Measurements from ENCODE around the gene KRTAP10-12.

KRTAP10-12 gene

DNA sequence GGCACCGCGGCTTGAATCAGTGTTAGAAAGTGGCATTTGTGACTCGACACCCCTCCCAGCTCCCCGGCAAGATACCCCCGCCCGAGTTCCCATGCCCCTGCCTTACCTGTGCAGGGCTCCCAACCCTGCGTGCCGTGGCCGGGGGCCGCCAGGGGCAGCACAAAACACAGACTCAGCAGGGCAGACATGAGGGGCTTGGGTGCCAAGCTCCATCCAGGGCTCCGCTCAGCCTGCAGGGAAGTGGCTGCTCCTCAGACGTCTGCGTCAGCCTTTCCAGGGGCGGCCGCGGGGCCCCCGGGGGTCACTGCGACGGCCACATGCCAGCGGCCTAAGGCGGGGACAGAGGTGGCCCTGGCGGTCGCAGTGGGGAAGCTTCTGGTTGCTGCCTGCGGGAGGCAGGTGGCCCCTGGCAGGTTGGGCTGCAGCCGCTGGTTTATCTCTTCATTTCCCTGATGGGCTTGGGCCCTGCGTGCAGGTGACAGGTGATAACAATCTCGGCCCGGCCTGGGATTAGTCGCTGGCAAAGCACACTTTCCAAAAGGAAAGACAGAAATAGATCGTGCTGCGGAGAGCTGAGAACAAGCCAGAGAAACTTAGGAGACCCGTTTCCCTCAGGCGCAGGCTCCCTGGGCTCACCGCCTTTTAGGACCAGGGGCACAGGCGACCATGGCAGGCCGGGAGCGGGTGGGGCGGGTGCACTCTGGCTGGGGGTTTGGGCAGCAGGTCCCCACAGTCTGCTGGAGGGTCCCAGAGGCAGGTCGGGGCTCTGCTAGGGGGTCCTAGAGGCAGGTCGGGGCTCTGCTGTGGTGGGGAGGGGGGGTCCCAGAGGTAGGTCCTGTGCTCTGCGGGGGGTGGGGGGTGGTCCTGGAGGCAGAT, 14.6 kb downstream of the KRTAP10-12 start, which contains the start of gene TSPEAR:
TSPEAR (minus strand) TSS at position 246 of the 876 bp plus-strand sequence; CDS start at position 188, 58 bp downstream.
- DNase-seq (ENCODE audit: low spot score) (no peak), FAIRE-seq (no peak)

DNA sequence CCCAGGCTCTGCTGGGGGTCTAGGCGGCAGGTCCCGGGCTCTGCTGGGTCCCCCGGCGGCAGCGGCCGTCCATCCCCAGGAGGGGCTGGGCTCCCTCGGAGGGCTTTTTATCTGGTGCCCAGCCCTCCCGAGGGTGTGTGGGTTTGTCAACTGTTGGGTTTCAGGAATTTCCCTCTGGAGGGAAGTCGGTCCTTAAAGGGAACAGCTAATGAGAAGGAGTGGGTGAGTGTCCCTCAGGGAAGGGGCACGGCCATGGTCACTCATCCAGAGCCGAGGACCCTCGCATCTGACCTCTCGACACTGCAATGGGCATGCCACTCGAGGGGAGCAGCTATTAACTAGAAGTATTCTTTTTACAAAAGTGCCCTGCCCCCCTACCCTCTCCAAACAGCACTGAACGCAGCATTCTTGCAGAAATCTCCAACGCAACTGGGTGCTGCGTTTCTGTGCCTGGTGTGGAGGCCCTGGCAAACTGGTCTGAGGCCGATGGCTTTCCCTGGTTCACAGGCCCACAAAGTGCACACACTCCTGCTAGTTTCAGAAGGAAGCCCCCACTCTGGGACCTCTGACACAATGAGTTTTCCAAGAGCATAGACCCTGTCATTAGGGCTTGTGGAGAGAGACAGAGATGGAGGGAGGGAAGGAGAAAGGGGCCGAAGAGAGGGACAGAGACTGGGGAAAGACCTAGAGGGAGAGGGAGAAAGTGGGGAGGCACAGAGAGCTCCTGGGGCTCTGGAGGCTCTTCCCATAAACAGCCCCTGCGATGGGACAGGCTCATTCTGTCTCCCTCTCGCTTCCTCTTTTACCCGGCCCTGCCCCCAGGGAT, 15.4 kb downstream of the KRTAP10-12 start:
- no peak for DNase-seq (ENCODE audit: low spot score)
- FAIRE-seq, result no peak

DNA sequence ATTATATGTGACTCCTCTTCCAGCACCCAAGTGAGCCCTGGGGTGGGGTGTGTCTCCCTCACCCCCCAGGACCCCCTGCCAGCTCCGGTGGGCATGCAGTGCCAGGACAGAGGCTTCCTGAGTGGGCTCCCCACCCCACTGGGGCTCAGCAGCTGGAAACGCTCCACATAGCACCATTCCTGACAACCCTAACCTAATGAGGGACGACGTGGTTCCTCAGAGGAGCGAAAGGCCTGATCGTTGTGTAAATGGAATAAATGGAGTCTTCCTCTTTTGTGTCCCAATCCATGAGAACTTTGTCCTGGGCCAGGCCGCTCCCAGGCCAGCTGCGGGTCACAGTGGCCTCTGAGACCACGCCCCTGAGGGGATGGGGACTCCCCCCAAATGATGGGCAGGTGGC, 16.2 kb downstream of the KRTAP10-12 start:
- FAIRE-seq (no peak), DNase-seq (ENCODE audit: low spot score) (no peak)

DNA sequence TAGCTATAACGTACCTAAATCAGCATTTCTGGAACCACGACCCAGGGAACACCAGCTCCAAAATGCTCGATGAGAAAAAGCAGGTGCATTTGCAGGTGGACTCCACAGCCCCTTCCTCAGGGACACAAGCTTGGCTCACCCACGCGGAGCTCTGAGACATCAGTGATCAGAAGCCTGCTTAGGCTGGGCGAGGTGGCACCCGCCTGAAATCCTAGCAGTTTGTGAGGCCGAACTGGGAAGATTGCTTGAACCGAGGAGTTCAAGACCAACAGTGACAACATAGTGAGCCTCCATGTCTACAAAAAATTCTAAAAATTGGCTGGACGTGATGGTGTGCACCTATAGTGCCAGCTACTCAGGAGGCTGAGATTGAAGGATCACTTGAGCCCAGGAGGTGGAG, 16.9 kb downstream of the KRTAP10-12 start:
- no peak for DNase-seq (ENCODE audit: low spot score)
- FAIRE-seq, result no peak

DNA sequence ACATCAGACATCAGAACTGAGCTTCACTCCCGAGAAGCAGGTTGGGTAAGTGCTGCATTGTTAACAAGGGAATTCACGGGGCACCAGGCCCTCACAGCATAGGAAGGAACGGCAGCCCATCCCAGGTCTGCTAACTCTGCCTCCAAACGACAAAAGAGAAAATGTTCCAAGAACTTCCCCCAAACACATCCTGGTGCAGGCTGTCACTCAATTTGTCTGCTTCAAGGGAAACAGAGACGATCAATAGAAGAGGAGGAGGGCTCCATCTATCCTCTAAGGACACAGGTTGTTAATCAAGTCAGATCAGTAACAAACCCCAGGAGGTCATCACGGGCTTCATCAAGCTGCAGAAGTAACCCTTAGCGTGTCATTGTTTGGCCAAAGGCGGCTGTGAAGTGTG, 17.9 kb downstream of the KRTAP10-12 start:
- FAIRE-seq, result no peak
- DNase-seq (ENCODE audit: low spot score), result no peak

DNA sequence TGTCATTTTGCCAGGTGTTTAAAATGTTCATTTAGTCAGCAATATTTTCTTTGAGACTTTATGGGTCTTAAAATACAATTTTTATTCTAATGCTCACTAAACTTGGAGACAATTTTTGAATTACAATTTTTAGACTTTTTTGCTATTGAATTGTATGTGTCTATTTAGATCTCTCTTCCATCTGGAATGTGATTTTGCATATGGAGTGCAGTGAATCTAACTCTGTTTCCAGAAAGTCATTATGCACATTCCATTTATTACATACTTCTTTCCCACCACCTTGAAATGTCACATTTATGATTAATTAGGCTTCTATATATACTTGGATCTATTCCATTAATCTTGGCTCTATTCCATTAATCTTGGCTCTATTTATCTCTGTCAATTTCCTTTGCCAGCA, 20.0 kb downstream of the KRTAP10-12 start:
- no peak for FAIRE-seq

DNA sequence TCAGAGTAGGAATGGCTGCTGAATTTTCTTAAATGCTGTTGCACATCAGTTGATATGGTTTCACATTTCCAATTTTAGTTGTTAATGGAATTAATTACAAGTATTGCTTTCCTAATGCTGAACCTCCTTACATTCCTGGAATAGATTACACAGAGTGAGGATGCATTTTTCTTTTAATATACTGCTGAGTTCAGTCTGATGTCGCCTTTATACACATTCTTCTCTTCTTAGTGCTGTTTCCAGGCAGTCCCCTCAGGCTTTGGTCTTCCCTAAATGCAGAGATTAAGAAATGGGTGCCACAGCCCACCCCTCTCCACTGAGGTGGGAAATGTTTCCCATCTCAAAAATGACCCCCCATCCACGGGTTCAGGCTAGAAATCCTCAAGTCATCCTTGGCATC, 21.1 kb downstream of the KRTAP10-12 start:
- DNase-seq (ENCODE audit: low spot score) (no peak), FAIRE-seq (no peak)

More for the DNA sequence above, 20.0 kb downstream of the KRTAP10-12 start:
- DNase-seq (ENCODE audit: low spot score), result no peak

DNA sequence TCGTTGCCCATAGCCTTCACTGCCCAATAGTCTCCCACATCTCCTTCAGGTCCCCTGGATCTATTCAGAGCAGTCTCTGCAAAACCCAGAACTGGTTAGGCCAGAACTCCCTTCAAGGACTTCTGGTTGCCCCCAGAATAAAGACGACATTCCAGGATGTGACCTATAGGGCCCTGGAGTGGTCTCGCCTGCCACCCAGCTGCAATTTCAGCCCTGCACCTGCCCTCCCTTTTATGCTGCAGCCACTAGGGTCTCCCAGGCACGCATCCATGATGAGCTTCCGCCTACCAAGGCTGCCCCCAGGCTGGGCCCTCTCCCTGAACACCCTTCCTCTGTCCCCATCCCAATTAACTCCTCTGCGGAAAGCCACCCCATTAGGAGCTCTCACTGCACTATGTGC, 21.6 kb downstream of the KRTAP10-12 start:
- DNase-seq (ENCODE audit: low spot score) (no peak), FAIRE-seq (no peak)

DNA sequence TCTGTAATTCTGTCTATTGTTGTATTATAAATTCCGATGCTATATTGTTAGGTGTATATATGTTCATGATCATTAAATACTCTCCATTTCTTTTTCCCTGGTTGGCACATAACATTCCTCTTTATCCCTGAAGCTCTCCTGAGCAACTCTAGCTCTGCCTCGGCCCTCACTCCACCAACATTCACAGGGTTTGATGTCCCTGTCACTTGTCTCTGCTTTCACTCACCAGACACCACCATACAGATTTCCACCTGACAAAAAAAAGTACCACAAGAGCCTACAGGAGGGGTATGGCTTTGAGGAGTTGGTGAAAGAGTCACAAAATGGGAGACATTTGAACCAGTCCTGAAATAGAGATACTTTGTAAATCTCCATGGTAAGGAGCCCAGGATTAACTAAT, 23.2 kb downstream of the KRTAP10-12 start:
- DNase-seq (ENCODE audit: low spot score) (no peak), FAIRE-seq (no peak)

DNA sequence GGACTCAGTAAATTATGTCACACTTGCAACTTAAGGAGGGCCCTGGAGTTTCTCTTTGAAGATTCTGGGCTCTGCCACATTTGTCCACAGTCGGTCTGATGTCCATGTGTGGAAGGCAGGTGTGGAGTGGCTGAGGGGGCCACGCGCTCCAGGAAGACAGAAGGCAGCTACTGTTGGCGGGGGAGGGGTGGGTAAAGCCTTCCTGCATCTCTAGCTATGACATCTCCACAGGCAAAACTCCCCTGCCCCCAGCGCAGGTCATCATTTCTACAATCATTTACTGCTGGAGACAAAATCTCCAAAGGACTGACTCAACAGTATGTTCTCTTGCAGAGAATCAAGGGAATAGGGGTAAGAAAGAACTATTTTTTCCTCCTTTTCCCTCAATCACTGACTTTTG, 25.8 kb downstream of the KRTAP10-12 start:
- no peak for DNase-seq (ENCODE audit: low spot score)
- no peak for FAIRE-seq

DNA sequence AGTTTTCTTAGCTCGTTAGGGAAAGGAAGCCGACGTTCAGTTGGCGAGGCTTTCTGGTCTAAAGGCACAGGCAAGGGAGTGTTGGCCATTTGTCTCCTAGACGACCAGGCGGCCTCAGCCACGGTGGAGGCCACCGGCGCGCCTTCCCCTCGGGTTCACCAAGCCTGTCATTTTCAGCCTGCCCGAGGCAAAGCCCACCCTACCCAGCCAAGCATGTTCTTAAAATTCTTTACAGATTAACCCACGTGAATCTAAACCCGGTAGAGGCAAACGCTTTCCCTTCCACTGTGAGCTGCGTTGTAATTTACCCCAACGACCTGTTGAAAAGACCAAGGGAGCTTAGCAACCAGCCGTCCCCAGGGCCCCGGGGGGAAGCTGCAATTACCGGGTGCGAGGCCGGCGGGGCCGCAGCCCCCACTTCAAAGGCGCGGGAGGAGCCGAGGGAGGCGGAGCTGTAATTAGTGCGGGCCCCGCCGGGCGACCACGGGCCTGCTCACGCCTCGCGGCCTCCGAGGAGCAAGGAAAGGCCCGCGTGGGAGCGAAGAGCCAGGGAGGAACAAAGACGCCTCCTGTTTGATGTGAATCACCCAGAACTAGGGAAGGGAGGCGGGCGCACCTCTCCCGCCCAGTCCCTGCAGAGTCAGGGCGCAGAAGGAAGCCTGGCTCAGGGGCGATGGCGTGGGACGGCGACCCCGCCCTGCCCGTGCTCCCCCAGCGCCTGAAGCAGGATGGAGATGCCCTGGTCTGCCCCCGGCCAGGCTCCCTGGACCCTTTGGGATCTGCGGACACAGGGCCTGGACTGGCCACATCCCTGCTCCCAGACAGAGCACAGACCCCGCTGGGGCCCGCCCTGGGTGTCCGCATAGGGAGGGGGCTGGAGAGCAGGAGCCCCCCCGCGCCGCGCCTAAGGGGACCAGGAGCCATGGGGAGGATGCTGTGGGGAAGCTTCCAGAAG, 26.5 kb downstream of the KRTAP10-12 start:
- no peak for FAIRE-seq

DNA sequence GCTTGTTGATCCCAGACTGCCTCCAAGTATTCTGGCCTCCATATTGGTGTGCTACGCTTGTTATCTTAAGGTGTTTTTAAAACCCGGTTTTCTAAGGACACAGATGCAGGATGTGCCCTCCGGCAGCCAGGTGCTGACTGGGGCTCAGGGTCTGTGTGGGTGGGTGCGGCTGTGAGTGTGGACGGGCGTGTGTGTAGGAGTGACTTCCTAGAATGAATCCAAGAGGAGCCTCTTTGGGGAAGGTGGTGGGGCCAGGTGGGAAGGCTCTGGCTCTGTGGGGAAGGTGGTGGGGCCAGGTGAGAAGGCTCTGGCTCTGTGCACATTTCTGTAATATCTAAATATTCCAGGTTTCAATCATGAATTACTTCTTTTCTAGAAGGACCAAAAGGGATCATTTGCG, 27.2 kb downstream of the KRTAP10-12 start:
- FAIRE-seq, result no peak

More for the DNA sequence above, 26.5 kb downstream of the KRTAP10-12 start:
- DNase-seq (ENCODE audit: low spot score), result no peak

DNA sequence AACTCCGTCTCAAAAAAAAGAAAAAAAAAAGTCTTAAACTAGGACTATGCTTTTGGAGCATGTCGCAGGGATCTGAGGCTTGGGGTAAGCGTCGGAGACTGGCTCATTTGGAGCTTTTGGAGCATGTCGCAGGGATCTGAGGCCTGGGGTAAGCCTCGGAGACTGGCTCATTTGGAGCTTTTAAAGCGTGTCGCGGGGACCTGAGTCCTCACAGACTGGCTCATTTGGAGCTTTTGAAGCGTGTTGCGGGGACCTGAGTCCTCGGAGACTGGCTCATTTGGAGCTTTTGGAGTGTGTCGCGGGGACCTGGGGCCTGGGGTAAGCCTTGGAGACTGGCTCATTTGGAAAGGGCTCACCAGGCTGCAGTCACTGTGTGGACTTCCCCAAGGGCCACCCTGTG, 28.0 kb downstream of the KRTAP10-12 start:
- FAIRE-seq (no peak), DNase-seq (ENCODE audit: low spot score) (no peak)

More for the DNA sequence above, 27.2 kb downstream of the KRTAP10-12 start:
- DNase-seq (ENCODE audit: low spot score), result no peak

DNA sequence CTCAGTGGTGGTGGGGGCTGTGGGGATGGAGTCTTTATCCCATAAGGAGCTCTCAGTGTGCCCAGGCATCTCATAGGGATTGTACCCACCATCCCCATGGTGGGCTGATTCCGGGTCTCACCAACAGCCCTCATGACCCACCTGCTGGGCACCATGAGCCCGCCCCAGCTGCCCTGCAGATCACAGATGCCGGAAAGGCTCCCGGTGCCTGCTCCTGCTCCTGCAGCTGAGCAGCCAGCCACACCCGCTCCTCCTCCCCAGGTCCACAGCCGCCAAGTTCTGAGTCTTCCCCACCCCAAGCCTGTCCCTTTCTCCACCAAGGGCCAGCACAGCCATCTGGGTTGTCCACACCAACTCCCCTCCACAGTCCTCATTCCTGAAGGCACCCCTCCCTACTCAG, 29.9 kb downstream of the KRTAP10-12 start:
- DNase-seq (ENCODE audit: low spot score) (no peak), FAIRE-seq (no peak)

DNA sequence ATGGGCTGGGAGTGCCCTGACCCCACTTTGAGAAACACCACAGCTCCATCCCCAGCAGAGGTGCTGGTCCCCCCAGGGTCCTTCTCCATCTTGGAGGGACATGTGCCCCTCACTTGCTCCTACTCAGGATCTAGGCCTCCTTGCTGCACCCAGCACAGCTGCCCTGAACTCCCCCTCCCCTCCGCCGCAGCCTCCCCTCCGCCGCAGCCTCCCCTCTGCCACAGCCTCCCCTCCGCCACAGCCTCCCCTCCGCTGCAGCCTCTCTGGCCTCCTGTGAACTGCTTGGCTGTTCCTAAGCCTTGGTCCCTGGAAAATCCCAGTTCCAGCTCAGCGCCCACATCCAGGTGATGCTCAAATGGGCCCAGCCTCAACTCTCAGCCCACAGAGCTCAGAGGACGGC, 30.3 kb downstream of the KRTAP10-12 start:
- DNase-seq (ENCODE audit: low spot score) (no peak), FAIRE-seq (no peak)

DNA sequence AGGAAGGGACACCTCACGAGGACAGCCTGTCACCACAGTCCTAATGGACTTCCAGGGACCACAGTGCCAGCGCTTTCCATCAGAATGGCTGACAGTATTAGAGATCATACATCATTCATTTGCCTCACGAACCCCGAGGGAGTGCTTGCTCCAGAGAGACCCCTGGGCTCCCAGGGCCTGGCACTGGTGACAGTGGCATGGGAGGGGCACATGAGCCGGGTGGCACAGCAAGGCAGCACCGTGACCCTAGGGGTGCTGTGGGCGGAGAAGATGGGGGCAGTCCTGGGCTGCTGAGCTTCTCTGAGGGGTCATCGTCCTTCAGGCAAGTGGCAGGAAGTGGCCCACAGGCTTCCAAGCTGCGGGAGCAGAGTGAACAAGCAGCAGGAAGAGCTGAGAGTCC, 30.8 kb downstream of the KRTAP10-12 start:
- no peak for FAIRE-seq
- no peak for DNase-seq (ENCODE audit: low spot score)

DNA sequence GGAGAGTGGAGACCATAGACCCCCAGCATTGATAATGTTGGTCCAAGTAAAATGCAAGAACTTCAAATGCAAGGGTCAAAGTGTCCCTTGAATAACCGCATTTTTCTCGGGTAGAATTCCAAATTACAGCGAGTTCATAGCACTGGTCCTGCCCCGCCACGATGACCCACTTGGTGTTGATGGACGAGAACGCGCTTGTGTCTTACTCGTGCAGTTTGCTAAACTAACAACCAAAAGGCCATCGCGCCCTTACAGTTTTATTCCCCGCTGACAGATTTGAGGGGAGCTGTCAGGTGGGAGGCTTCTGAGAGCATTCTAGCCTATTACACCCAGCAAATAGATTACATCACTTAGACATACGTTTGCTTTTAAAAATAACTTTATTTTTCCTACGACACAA, 31.7 kb downstream of the KRTAP10-12 start:
- FAIRE-seq (no peak), DNase-seq (ENCODE audit: low spot score) (no peak)

DNA sequence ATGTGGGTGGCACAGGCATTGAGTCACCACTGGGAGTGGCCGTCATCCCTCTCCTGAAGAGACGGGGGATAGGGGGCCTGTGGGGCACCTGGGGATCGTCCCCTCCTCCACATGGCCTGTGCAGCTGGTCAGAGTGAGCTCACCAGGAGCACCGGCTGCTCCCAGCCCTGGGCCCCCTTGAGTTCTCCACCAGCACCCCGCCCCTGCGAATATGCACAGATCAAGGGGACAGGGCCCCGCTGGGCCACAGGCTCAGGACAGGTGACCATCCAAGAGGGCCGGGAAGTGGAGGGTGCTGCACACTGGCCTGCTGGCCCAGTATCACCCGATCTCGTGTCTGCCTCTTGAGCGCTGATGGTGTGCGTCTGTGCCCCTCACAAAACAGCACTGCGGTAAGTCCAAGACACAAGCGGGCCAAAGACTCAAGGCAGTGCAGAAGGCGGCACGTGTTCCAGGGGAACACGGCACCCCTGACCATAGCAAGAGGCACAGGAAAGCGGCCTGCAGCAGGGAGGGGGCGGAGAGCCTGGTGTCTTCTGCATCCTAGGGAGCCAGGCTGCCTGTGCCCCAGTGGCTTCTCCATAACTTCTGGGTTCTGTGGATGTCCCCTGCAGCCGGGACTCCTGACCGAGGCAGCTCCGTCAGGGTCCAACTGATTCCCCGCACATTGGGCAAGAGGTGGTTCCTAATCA, 32.5 kb downstream of the KRTAP10-12 start:
- DNase-seq (ENCODE audit: low spot score), result no peak
- FAIRE-seq, result no peak

DNA sequence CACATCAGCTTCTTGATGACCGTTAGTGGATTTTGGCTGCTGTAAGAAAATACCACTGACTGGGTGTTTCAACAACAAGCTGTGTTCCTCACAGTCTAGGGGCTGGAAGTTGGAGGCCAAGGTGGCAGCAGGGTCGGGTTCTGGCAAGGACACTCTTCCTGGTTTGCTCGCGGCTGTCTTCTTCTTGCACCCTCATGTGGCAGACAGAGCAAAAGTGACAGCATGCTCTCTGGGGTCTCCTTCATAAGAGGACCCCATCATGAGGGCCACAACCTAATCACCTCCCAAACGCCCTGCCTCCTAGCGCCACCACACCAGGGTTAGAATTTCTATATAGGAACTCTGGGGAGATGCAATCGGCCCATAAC, 33.0 kb downstream of the KRTAP10-12 start:
- DNase-seq (ENCODE audit: low spot score), result no peak

DNA sequence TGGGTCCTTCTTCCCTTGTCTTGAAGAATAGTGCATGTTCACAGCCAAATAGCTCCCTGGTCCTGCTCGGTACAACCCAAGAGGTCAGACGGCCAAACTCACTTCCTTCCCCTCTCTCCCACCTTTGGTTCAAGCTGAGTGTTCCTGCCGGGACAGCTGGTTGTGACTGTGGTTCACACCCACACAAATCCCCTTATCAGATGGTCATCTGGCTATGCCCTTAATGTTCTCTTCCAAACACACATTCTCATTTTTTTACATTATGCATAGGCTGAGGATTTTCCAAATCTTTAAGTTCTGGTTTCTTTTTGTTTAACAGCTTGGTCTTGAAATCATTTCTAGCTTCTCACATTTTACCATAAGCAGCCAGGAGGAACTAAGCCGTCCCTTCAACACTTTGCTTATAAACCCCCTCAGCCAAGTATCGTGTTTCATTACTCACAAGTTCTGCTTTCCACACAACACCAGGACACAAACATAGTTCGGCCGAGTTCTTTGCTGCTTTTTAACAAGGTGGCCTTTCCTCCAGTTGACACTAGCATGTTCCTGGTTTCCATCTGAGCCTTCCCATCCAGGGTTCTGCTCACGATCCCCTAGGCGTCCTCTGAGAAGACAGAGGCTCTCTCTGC, 34.1 kb downstream of the KRTAP10-12 start:
- DNase-seq (ENCODE audit: low spot score), result no peak
- FAIRE-seq, result no peak

More for the DNA sequence above, 33.0 kb downstream of the KRTAP10-12 start:
- FAIRE-seq, result no peak

Measured in urothelium cell line (cell line).